RPMI8226 (cell line): Measurements from ENCODE around the gene DSCAML1.

Experiments
- DNase-seq: peaks from one replicate; pipeline ENCODE4 v3.0.0-alpha.2; 2015

Gene DSCAML1

DNA sequence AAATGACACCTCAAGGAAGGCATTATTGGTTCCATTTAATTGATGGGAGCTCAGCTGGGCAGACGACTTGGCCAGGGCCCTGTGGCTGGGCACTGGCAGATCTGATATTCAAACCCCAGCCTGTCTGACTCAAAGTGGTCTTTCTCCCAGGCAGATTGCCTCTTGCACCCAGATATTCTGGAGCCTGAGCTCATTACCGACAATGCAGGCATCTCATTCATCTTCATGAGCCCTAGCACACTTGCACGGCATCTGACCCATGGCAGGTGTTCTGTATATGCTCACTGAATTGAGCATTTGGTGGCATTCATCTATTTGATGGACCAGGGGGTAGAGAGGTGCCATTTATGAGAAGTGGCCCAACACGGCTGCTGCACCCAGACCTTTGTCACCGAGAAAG, 193.1 kb downstream of the DSCAML1 start:
- no peak for DNase-seq

DNA sequence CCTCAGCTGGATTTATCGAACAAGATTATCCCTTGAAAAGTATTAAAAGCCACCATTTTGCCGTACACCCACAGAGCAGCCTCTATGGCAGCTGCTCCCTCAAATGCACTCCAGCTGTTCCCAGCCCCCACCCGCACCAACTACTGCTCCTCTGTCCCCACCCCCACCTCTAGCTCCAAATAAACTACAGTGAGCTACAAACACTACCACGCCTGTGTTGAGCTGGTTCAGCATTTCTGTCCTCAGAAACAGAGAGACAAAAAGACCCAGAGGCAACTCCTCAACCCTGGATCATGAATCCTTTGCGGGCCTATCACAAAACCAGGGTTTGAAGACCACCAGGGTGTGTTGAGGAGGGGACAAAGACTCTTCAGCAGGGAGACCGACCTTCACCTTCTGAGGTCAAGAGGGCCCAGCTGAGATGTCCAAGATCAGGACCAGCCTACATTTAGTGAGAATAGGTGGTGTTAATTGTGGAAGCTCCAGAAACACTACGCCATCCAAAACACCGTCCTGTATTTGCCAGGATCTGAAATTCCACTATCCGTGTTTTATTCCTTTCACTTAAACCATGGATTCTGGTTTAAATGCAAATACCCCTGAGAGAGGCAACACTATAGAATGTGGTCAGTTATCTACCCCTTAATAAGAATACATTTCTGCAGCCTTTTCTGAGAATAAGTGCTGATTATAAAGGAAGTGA, 195.9 kb downstream of the DSCAML1 start:
- no peak for DNase-seq

DNA sequence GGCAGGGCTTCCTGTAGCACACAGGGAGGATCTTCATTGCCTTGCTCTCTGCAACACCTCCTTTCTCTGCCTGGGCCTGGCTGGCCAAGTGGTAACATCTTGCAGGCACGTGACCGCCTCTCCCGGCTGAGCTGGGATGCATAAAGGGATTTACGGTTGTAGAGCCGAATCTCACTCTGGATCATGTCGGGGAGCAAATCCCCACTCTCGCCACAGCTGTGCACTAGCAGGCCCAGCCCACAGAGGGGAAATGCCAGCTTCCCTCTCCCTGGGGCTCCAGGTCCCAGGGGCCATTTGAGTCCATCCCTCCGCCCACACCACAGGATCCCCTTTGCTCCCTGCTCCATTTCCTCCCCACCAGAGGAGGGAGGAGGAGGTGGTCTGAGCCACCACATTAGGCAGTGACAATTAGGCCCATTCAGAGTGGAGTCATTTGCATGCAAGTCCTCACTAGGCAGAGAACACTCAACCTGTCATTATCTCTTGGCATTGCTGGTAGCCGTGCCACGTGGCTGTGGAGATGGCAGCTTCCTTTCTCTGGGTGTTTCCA, 196.7 kb downstream of the DSCAML1 start:
- DNase-seq: no peak

DNA sequence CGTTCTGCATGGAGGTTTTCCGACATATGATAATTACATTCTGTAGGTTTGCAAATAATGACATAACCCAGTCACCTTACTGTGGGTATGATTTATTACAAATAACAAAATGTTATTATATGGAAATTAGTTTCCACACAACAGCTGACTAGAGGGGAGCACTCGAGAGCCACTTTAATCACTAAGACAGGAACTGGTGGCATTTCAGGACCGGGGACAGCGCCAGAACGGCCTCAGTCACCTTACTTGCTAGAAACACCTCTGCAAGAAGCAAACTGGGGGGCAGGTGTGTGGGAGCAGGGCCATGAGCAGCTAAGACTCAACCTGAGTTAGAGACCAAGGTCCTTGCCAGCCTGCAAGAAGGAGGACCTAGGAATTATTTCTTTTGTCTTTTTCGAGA, 199.9 kb downstream of the DSCAML1 start:
- DNase-seq: peak; percentile 70

DNA sequence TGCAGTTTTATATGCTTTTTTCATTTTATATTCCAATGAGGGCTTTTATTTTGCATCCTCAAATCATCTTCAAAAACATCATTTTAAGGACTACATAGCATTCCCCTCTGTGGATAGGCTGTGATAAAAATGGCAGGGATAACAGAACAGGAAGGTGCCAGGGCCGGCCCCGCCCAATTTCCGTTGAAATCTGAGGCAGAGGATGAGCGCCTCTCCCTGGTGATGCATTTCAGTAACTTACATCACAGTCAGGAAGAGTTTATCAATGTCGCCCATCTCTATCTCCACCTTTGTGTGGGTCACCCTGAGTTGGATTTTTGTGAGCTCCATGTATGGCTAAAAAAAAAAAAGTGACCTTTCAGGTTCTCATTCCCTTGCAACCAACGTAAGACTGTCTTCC, 201.6 kb downstream of the DSCAML1 start:
- no peak for DNase-seq

DNA sequence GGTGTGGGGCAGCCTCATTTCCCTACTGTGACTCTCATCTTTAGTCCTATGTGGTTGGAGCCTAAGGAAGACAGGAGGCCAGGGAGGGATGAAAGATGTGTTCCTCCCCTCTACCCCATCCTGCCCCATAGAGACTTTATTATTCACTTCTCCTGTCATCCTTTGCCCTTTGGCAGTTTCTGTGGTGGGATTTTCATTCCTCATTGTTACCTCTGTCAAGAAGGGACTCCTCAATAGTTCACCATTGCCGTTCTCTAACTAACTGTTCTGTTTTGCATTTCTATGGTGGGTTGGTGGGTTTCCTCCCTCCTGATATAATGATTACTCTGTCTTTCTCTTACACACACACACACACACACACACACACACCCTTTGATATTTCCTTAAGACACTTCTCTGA, 202.3 kb downstream of the DSCAML1 start:
- no peak for DNase-seq

DNA sequence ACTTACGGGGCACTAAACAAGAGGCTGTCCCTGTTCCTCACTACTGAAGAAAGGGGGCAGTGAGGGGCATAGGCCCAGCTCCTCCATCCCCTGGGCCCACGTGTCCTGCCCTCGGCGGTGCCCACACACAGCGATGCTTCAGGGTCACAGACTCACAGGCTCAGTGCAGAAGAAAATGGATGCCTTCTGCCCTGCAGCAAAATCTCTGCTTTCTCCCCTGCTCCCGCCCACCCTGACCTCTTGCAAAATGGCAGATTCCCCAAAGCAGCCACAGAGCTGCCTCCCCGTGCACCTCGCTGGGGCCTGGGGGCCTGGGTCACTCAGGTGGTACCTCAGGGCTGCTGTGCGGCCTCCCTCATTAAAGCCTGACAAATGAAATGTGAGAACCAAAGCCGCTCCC, 204.0 kb downstream of the DSCAML1 start:
- no peak for DNase-seq

DNA sequence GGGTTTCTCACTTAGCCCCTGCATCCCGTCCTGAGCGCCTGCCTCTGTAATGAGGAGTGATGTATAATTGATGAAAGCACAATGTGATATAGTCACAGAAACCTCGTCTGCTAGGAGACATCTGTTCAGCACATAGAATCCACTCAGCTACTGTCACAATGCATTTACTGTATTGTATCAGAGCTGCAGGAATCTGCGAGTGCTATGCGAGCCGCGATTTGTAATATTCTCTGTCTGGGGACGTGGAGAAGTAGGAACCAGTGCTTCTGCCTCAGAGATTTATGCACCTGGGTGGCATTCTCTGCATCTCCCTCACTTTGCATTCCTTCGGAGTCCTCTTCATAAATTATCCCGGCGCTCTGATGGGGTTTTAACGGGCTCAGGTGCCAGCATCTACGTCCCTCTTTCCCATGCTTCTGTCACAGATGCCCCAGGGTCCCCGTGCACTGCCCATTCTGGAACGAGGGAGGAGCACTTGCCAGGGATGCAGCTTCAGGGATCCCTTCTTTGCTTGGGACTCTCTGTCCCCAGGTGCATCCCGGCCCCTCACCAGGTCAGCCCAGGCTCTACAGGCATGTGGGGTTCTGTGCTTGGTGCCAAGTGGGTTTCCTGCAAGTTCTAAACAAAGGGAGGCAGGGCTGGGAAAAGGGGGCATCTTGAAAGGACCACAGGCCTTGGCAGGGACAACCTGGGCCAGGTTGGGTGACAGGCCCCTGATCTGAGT, 205.5 kb downstream of the DSCAML1 start:
- DNase-seq: no peak

DNA sequence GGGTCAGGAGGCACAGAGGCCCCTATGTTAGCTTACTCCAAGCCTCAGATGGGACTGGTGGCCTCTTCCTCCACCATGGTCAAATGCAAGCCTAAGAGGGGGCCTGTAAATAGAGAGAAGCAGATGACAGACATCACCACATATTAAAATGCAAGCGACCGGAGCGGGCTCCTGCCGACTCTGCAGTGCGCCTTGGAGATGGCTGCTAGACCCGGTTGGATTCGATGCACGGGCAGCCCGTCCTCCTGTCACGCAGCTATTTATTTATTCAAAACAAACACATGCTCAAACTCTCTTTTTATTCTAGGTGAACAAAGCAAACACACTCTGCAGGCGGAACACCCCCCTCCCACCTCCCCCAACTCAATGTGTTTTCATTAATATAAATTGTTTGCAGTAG, 208.0 kb downstream of the DSCAML1 start:
- DNase-seq: no peak

DNA sequence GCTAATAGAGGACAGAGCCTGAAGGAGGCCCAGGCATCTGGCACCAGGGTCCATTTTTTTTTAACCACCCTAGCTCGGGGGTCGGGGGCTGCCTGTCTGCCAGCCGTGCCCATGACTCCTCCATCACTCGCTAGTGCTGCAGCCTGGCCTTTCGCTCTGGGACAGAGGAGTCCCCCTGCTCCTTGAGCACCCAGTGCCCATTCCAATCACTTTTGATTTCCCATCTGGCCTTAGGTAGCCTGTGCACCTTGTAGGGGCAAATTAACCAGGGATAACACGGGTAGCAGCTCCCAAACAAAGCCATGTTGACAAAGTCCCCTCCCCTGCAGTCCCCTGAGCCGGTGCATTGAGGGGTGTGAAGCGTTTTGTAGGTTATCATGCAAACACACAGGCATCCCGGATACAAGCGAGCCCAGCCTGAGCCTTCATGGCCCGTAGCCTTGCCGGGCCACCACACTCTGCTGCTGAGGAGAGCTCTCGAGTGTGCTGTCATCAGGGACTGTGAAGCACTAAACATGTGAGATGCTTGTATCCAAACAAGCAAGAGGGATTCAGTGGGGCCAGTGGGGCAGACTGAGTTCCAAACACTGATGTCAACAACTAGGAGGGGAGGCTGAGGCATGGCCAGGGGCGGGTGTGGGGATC, 208.7 kb downstream of the DSCAML1 start:
- DNase-seq: no peak

DNA sequence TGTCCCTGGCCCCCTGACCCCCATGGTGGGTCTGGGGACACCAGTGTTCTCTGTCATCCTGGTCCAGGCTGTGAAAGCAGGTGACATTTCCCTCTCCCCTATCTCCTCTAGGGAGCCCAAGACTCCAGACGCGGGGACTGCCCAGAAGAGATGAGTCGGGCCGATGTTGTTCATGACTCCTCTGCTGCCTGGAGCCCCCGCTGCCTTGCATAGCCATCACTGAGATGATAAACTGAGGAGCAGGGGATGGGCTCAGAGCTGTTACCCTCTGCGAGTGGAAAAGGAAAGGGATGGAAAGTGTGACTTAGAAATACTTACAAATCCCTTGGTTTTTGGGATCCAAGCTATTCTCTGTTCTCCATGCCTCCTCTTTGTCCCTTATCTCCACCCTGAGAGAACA, 209.6 kb downstream of the DSCAML1 start:
- no peak for DNase-seq

DNA sequence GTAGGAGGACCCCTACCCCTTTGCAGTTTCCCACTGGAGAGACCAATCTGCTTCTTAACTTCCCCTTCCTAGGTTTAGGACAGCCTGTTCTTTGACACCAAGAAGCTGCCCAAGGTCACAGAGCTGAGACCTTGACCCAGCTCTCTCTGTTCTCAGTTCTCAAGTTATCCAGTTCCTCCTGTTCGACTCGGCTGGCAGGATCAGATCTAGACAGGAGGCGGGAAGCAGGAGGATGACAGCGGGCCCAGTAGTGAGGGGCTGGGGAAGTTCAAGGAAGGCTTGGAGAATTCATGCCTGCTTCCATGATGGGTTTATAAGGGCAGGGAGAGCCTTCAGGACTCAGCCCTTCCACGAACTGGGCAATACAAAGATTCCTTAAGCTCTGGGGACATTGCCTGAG, 210.6 kb downstream of the DSCAML1 start:
- DNase-seq: no peak

DNA sequence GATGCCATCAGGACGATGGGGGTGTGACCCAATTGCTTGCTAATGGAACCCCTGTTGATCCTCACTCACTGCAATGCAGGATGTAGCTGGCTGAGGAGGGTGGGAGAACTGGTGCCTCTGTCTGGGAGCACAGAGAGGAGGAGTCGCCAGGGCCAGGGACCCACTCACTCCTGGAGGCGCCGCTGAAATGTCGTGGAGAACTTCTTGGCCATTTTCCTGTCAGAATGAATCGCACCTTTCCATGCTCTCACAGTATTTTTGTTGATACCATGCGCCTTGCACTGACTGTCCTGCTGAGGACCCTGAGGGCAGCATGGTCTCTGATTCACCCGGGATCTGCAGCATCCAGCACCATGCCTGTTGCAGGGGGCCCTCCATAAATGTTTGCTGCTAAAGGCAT, 211.4 kb downstream of the DSCAML1 start:
- no peak for DNase-seq

DNA sequence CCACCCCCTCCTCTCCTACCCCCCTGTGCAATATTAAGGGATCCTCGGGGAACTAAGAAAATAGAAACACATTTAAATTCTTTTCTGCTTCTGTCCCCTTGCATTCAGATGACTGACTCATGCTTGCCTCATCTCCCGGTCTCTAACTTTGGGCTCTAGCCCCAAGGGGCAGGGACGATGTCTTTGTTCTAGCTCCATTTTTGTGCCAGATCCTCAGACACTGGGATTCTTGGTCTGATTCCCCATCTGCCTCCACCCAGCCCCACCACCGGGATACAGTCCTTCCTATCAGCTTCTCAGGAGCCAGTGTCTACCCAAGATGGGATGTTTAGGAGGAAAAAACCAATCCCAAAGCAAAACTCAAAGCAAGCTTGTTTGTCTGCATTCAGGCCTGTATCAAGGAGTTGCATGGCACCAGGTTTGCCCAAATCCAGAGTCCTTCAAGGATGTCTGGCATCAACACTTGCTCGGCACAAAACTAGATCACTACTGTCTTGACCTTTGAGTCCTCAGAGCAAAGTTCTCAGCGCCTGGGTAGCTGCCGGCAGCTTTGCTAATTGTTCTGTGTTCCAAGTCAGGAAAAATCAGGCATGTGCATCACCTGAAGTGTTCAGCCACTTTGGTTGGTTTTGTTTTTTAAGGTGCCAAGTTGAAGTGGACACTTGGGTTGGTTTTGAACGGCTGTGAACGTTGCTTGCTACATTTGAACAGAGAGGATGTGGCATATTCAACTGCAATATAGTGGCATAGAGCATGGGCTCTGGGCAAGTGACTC, 212.8 kb downstream of the DSCAML1 start:
- DNase-seq: no peak

DNA sequence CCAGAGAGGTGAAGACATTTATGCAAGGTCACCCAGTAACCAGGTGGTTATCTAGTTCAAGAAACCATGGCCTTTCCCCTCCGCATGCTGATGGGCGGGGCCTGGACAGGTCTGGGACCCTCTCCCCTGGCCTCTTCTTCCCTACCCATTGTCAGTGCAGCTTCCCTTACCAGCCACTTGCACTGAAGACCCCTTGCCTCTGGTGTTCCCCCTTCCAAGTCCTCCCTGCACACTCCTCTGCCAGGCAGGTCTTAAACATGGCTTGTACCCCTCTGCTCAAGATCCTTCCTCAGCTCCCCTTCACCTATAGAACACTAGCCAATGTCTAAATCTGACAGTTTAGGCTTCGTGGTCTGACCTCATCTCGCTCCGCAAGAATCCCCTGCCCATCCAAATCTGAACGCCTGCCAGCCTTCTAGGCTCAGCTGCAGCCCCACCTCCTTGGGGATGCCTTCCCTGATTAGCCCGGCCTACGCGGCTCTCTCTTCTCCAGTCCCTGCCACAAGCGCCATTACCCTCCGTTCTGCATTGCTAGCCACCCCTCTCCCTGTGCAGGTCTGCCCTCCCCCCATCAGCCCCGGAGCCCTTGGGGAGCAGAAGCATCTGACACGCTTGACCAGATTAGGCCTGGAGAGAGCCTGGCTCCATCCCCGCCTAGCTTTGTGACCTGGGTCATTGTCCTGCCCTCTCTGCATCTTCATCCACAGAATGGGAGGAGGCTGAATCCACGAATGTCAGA, 213.8 kb downstream of the DSCAML1 start:
- DNase-seq: no peak

DNA sequence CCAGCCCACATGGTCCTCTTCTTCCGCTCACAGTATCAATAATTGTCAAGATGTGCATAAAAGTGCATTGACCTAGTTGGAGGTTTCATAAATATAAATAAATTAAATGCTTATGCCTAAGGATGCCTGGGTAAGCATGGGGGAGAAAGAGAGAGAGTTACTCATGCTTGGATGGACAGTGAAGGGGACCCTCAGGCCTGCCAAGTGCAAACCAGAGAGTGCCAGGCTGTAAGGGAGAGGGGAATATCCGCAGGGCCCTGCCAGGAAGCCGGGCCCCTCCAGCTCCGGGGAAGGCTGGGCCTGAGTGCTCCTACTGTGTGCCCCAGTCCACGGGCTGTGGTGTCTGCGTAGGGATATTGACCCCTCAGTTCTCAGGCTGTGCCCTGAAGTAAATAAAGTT, 214.6 kb downstream of the DSCAML1 start:
- DNase-seq: no peak

DNA sequence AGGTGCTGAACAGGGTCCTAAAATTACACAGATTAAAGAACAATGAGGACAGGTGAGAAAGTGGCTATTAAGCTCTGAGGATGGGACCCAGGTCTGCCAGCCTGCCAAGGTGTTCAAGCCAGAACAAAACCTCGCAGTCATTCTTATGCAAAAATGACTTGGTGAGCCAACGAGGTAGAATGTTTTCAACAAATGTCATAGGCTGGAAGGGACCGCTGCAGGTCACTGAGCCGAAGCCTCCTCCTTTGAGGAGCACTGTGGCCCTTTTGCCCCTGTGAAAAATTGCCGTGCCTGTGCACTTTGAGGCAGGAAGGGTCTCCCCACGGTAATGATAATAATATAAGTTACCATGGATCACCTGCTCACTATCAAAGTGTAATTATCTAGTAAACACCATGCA, 216.2 kb downstream of the DSCAML1 start:
- no peak for DNase-seq

DNA sequence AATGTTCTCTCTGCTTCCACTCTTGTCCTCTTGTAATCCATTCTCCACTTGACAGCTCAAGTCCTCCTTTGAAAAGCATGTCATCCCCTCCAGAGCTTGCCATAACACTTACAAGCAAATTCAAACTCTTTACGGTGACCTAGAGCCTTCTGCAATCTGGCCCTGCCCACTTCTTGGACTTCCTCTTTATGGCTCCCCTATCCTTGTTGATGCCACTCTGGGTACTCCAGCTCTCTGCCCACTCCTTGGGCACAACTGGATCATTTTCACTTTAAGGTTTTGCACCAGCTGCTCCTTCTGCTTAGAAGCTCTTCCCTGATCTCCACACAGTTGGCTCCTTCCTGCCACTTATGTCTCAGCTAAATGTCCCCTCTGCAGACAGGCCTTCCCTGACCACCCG, 217.9 kb downstream of the DSCAML1 start:
- DNase-seq: no peak

DNA sequence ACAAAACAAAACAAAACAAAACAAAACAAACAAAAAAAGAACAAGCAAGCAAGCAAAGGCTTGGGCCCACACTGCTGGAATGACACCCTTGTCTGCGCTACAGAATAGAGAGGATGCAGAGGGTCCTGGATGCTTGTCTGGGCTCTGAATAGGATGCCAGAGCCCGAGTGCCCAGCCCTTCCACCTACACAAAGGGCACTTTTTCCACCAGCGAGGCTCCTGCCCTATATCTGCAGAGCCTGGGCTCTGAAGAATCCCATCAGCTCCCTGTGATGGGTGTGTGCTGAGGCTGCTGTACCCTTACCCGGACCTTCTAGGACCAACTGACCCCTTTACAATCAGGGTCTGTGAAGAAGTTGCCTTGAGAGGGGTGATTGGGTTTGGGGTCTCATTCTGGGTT, 221.2 kb downstream of the DSCAML1 start:
- no peak for DNase-seq

DNA sequence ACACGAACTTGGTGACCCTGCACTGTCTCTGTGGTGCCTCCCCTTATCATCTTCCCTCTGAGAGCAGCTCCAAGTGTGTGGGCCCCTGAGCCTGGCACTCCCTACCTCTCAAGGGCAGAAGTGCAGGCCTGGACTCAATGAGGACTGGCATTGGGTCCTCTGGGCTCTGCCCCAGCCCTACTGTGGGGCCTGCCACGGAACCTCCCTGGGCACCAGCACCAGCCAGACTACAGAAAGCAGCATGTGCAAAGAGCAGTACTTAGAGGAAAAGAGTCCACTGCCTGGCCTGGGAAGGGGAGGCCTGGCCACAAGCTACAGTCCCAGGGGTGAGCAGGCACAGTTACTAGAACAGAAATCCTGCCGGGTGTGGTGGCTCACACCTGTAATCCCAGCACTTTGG, 222.5 kb downstream of the DSCAML1 start:
- no peak for DNase-seq

DNA sequence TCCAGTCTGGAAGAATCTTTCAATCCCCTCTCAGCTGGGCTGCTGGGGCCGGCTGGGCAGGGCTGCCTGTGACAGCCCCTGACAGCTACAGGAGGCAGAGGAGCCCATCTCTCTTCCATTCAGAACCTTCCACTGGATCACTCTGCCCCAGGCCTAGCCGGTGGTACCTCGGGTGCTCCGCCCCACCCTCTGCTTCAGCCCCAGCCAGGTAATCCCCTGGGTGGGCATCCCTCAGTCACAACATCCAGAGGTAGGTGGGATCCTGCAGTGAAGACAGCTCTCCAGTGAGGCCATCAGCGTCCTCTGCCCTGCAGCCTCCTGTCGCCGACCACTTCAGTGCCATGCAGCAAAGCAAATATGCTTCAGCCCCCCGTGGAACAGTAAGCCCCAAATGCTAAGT, 223.7 kb downstream of the DSCAML1 start:
- DNase-seq: no peak

DNA sequence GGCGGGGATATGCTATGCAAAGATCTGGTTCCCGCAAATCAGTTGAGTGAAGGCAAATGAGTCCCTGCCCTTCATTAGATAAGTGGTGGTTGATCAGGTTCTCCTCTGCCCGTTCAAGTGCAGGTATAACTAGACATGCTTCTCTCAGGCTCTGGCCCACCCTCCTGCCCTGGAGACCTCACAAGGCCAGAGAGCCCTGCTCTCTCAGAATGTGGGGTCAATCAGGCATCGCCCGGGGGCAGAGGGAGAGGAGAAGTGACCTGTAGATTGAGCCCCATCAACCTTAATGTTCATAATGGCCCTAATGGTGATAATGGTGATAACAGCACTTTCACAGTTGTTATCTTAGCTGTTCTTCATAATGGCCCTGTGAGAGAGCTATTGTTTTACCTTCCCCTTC, 224.3 kb downstream of the DSCAML1 start:
- DNase-seq: no peak

DNA sequence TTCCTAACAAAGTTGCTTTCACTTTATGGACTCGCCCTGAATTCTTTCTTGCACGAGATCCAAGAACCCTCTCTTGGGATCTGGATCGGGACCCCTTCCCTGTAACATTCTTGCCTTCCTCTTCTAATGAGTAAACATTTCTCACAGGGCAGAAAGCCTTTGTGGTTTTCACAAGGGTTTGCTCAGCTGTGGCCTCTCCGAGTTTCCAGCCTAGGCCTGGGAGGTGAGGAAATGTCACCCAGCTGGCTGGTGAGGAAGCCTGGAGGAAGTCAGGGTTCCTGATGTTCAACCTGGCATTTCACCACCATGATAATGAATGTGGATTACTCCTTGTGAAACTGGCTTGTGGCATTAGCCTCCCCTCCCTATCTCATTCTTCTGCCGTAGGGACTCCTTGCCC, 224.9 kb downstream of the DSCAML1 start:
- no peak for DNase-seq
